Renal pelvis (tissue), 4 donors: ENCODE data around the gene HDAC4. TPM values are rescaled to one million over a fixed set of nuclear protein-coding genes. Genes with fewer than 3 reads are reported as not detected.

Experiments
- DNase-seq: peaks from one replicate; pipeline ENCODE4 v3.0.0-alpha.2; 2013
- polyA plus RNA-seq, 3 donors: library from polyadenylated mRNA; unstranded; fragments of 120-200 nt; gene quantifications; one replicate each; pipeline ENCODE4 v1.2.1, GENCODE V29; 2013; ENCODE audit not compliant: insufficient read length in 3 of 3

HDAC4 gene
- polyA plus RNA-seq, 3 donors: 13.7 to 23.9 (median 14.0) TPM

GRCh38 chr2:239349453-239350135 lies 51.2 kb downstream of the HDAC4 start:
- no peak for DNase-seq

GRCh38 chr2:239348563-239349452 lies 52.0 kb downstream of the HDAC4 start:
- DNase-seq: peak; percentile 71

GRCh38 chr2:239346676-239347075 lies 54.1 kb downstream of the HDAC4 start:
- DNase-seq: no peak

- DNase-seq: no peak
Observed at GRCh38 chr2:239345251-239345650, 55.6 kb downstream of the HDAC4 start.

GRCh38 chr2:239344857-239345216 lies 56.0 kb downstream of the HDAC4 start:
- DNase-seq: no peak

- no peak for DNase-seq
Observed at GRCh38 chr2:239343946-239344856, 56.6 kb downstream of the HDAC4 start.

GRCh38 chr2:239343460-239343859 lies 57.4 kb downstream of the HDAC4 start:
- DNase-seq: no peak

GRCh38 chr2:239341840-239342239 lies 59.0 kb downstream of the HDAC4 start:
- no peak for DNase-seq

GRCh38 chr2:239341146-239341732 lies 59.6 kb downstream of the HDAC4 start:
- no peak for DNase-seq

GRCh38 chr2:239339726-239340601 lies 60.9 kb downstream of the HDAC4 start:
- no peak for DNase-seq

- DNase-seq: no peak
Observed at GRCh38 chr2:239339241-239339640, 61.6 kb downstream of the HDAC4 start.

GRCh38 chr2:239337877-239338484 lies 62.8 kb downstream of the HDAC4 start:
- DNase-seq: no peak

- DNase-seq: no peak
Observed at GRCh38 chr2:239337122-239337876, 63.5 kb downstream of the HDAC4 start.

GRCh38 chr2:239331560-239331959 lies 69.3 kb downstream of the HDAC4 start:
- DNase-seq: no peak

GRCh38 chr2:239330836-239331235 lies 70.0 kb downstream of the HDAC4 start:
- DNase-seq: no peak

GRCh38 chr2:239329972-239330572 lies 70.7 kb downstream of the HDAC4 start:
- DNase-seq: no peak

GRCh38 chr2:239329284-239329971 lies 71.4 kb downstream of the HDAC4 start:
- DNase-seq: no peak
